GM10248 (cell line): ENCODE data around the gene PLEKHM3.

Experiments used
- CTCF ChIA-PET: fragments of 300-600 bp; sonication (Branson Sonifier 250); formaldehyde crosslinking; extraction: SDS; loops from one replicate; lab custom pipeline; 2021; ENCODE audit warnings: antibody characterized with exemption; lab: Yijun Ruan, JAX
- POLR2A ChIA-PET: fragments of 350-650 bp; sonication (Branson Sonifier 250); formaldehyde crosslinking; extraction: SDS; loops from one replicate; lab custom pipeline; 2020; ENCODE audit warnings: antibody characterized with exemption; lab: Yijun Ruan, JAX
- DNase-seq: peaks from one replicate; pipeline ENCODE4 v3.0.0; 2012; ENCODE audit errors: extremely low spot score
- CTCF ChIP-seq: IDR thresholded peaks from 2 replicates; pipeline ENCODE4 v1.5.1; 2012; ENCODE audit warnings: mild to moderate bottlenecking, low read depth; ENCODE audit errors: extremely low read depth, missing control alignments, control extremely low read depth

Gene PLEKHM3

GRCh38 chr2:207791579-207792243, 233.6 kb downstream of the PLEKHM3 start:
- ChIA-PET POLR2A (no interaction called here), CTCF (interaction anchor here (1.4 to 1.5 kb wide), 5 partner anchors 9 to 249 kb away, joined by 3 to 6 read pairs (median 4); partner anchors contain the start of gene FZD5)
- TF ChIP-seq CTCF: no peak
- DNase-seq: no peak

DNA sequence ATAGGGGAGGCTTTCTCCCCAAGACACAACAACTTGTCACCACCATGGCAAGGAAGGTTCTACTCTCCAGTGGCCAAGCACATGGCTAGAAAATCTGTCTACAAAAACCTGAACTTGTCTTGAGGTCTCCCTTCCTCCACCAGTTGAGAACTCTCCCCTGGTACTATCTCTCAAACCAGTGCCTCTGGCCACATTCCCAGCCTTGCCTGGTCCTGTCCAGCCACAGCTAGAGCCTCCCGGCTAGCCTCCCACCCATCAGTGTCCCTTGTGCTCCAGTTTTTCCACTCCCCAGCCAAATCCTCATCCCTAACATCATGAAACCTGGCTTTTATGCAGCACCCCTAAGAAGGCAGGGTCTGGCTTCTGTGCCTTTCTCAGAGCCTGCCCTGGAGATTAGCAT, 234.4 kb downstream of the PLEKHM3 start:
- TF ChIP-seq CTCF: no peak
- ChIA-PET POLR2A (no interaction called here), CTCF (interaction anchor here (1.5 kb wide), 2 partner anchors 8 to 16 kb away, joined by 3 to 4 read pairs; no protein-coding TSS in a partner anchor)
- DNase-seq: no peak

GRCh38 chr2:207787800-207788199, 237.5 kb downstream of the PLEKHM3 start:
- TF ChIP-seq CTCF: no peak
- ChIA-PET CTCF (no interaction called here), POLR2A (no interaction called here)
- no peak for DNase-seq

DNA sequence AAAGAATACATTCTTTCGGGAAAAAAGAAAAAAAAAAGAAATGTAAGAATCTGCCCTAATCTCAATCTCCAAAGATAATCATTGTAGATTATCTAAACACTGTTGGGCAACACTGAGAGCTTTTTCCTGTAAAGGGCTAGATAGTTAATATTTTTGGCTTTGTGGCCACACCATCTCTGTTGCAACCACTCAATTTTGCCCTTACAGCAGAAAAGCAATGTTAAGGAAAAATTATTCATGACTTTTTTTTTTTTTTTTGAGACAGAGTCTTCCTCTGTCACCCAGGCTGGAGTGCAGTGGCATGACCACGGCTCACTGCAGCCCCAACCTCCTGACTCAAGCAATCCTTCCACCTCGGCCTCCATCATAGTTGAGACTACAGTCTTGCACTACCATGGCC, 238.3 kb downstream of the PLEKHM3 start:
- POLR2A ChIA-PET: no interaction called here
- no peak for DNase-seq
- CTCF ChIA-PET: no interaction called here
- TF ChIP-seq CTCF: no peak

GRCh38 chr2:207784898-207785297, 240.4 kb downstream of the PLEKHM3 start:
- ChIA-PET POLR2A (no interaction called here), CTCF (interaction anchor here (1.6 kb wide), 1 partner anchor 9 kb away, joined by 4 read pairs; no protein-coding TSS in a partner anchor)
- no peak for DNase-seq
- no peak for TF ChIP-seq CTCF

DNA sequence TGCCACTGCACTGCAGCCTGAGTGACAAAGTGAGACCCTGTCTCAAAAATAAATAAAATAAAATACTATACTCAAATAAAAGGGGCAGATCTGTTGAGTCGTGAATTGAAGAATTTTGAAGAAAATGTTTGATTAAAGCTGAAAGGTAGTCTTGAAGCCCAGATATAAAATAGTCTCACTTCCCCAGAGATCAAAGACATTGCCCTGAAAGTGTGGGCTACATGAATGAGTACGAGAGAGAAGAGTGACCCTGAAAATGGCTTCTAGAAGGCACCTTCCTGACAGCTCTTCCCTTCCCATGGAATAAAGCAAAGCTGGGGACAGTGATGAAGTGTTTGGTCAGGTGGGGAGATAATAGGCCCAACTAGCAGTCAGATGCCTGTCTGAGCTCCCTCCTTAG, 241.8 kb downstream of the PLEKHM3 start:
- ChIA-PET CTCF (interaction anchor here (1.3 to 2.4 kb wide), 3 partner anchors 8 to 38 kb away, joined by 4 to 8 read pairs (median 4); no protein-coding TSS in a partner anchor), POLR2A (no interaction called here)
- no peak for TF ChIP-seq CTCF
- DNase-seq: no peak
